Panc1 (cell line): Measurements from ENCODE around the gene TRIB2. TPM values are rescaled to one million over a fixed set of nuclear protein-coding genes. Genes with fewer than 3 reads are reported as not detected.

Source experiments
- ATAC-seq: fragments of 200-7000 bp; cut with Tn5 transposase; 2 replicates; pipeline ENCODE4 v1.9.1; 2020; ENCODE audit warnings: mild to moderate bottlenecking, moderate library complexity
- BruUV-seq: library from RNA; stranded (reverse); fragments of 400-500 nt; replicated peaks from 2 replicates; lab custom pipeline; 2021; lab: Mats Ljungman, UMichigan
- CTCF ChIA-PET: fragments of 300-600 bp; sonication (Branson Sonifier 250); formaldehyde crosslinking; loops from one replicate; lab custom pipeline; 2022; ENCODE audit warnings: antibody characterized with exemption; lab: Charles Lee
- POLR2A ChIA-PET: fragments of 300-600 bp; sonication (Branson Sonifier 250); formaldehyde crosslinking; loops from one replicate; lab custom pipeline; 2022; ENCODE audit warnings: antibody characterized with exemption; lab: Charles Lee
- DNase-seq: peaks from one replicate; pipeline ENCODE4 v3.0.0-alpha.2; 2010; ENCODE audit warnings: low read depth, low spot score
- H3K27ac ChIP-seq: 2 replicates; pipeline ENCODE4 v1.5.1; 2011; ENCODE audit warnings: mild to moderate bottlenecking, low read length, inconsistent platforms
- H3K27me3 ChIP-seq: fragments of 200-500 bp; sonication (Bioruptor generic); 2 replicates; pipeline ENCODE4 v1.6.0; 2014; ENCODE audit warnings: low read length, inconsistent platforms; ENCODE audit not compliant: control insufficient read depth, insufficient read depth
- H3K36me3 ChIP-seq: fragments of 200-500 bp; sonication (Bioruptor generic); 2 replicates; pipeline ENCODE4 v1.5.1; 2014; ENCODE audit warnings: inconsistent platforms, mild to moderate bottlenecking, low read length, moderate library complexity; ENCODE audit not compliant: control insufficient read depth, insufficient read depth
- H3K4me1 ChIP-seq: 2 replicates; pipeline ENCODE4 v1.5.1; 2011; ENCODE audit warnings: inconsistent platforms, mild to moderate bottlenecking, low read length, moderate library complexity; ENCODE audit not compliant: control insufficient read depth, insufficient read depth
- H3K4me3 ChIP-seq, 2 experiments: 2 replicates each; pipeline ENCODE4 v1.5.1; 2011 to 2012; ENCODE audit warnings: low read depth in 2 of 2, low read length in 2 of 2, mild to moderate bottlenecking in 2 of 2, inconsistent platforms in 1 of 2, moderate library complexity in 1 of 2
- H3K9me3 ChIP-seq: fragments of 200-500 bp; sonication (Bioruptor generic); 2 replicates; pipeline ENCODE4 v1.5.1; 2014; ENCODE audit warnings: low read depth, mild to moderate bottlenecking, inconsistent platforms, low read length, moderate library complexity; ENCODE audit not compliant: control insufficient read depth, insufficient read depth
- POLR2AphosphoS5 ChIP-seq: IDR thresholded peaks from 2 replicates; pipeline ENCODE4 v1.6.1; 2012; ENCODE audit warnings: mild to moderate bottlenecking, low read depth, low read length, moderate library complexity
- SIN3A ChIP-seq: IDR thresholded peaks from 2 replicates; pipeline ENCODE4 v1.6.1; 2012; ENCODE audit warnings: low read depth, mild to moderate bottlenecking, low read length, moderate library complexity, borderline replicate concordance; ENCODE audit not compliant: insufficient read depth
- TCF7L2 ChIP-seq: IDR thresholded peaks from 2 replicates; pipeline ENCODE4 v1.6.1; 2011; ENCODE audit warnings: mild to moderate bottlenecking, low read depth, low read length, inconsistent platforms
- in situ Hi-C: cut with HindIII; loops from 2 replicates; pipeline ENCODE4 v1.10.0; 2016; ENCODE audit warnings: low sequenced_read_pairs, low pct_unique_long_range_greater_than_20kb
- intact Hi-C: fragments of 100-400 bp; cut with micrococcal nuclease; formaldehyde crosslinking; loops from one replicate; pipeline ENCODE4 v1.10.0; 2022; ENCODE audit not compliant: unreplicated experiment
- total RNA-seq: library from RNA; stranded (reverse); gene quantifications from one replicate; pipeline ENCODE4 v1.2.1, GENCODE V29; 2021; ENCODE audit not compliant: unreplicated experiment
- TF ChIP-seq, protein P1 (sequence below): fragments of 450-650 bp; IDR thresholded peaks from 2 replicates; pipeline ENCODE4 v1.5.1; 2017; ENCODE audit warnings: mild to moderate bottlenecking
- TF ChIP-seq, protein P2 (sequence below), 2 experiments: IDR thresholded peaks; 2 replicates each; pipeline ENCODE4 v1.6.1; 2011 to 2012; ENCODE audit warnings: low read depth in 2 of 2, control low read depth in 1 of 2, low read length in 1 of 2, mild to moderate bottlenecking in 1 of 2, moderate library complexity in 1 of 2; ENCODE audit not compliant: insufficient read depth in 1 of 2

The TRIB2 gene
- total RNA-seq, 1 experiment from 2014 or later = 43.2 TPM

DNA sequence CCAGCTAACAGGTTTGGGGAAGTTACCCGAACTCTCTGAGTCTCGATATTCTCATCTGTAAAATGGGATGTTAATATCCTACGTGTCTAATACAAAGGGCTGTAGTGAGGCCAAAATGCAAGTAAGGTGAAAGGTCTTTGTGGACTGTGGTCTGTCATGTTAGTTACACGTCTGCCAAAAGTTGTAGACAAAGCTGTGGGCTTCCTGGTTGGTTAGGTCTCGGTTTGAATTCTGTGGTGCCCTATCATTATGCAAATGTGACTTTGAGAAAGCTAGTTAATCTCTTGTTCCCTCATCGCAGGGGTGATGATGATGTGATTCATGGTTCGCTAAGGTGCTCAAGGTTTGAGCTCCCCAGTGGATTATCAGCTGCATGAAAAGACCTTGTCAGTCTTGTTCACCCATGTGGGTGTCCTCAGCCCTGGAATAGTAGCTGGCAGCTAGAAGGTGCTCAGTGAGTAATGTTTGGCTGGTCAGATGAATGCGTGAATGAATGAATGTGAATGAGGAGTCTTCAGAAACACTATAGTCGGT is 23.1 kb downstream of the TRIB2 start:
- Histone ChIP-seq H3K4me1 (no peaks in the 10 kb centered on the region), H3K27me3 (no peaks in the 10 kb centered on the region), H3K36me3 (no peaks in the 10 kb centered on the region), H3K9me3 (no peaks in the 10 kb centered on the region), H3K27ac (no peak overlapping the region), H3K4me3 (no peak overlapping the region)
- in situ Hi-C loops (no loop called here), intact Hi-C loops (no loop called here)
- ATAC-seq (no peak), DNase-seq (no peak)
- BruUV-seq = no TSS peak
- TF ChIP-seq, protein P1, sequence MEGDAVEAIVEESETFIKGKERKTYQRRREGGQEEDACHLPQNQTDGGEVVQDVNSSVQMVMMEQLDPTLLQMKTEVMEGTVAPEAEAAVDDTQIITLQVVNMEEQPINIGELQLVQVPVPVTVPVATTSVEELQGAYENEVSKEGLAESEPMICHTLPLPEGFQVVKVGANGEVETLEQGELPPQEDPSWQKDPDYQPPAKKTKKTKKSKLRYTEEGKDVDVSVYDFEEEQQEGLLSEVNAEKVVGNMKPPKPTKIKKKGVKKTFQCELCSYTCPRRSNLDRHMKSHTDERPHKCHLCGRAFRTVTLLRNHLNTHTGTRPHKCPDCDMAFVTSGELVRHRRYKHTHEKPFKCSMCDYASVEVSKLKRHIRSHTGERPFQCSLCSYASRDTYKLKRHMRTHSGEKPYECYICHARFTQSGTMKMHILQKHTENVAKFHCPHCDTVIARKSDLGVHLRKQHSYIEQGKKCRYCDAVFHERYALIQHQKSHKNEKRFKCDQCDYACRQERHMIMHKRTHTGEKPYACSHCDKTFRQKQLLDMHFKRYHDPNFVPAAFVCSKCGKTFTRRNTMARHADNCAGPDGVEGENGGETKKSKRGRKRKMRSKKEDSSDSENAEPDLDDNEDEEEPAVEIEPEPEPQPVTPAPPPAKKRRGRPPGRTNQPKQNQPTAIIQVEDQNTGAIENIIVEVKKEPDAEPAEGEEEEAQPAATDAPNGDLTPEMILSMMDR = no peak
- TF ChIP-seq, protein P2, sequence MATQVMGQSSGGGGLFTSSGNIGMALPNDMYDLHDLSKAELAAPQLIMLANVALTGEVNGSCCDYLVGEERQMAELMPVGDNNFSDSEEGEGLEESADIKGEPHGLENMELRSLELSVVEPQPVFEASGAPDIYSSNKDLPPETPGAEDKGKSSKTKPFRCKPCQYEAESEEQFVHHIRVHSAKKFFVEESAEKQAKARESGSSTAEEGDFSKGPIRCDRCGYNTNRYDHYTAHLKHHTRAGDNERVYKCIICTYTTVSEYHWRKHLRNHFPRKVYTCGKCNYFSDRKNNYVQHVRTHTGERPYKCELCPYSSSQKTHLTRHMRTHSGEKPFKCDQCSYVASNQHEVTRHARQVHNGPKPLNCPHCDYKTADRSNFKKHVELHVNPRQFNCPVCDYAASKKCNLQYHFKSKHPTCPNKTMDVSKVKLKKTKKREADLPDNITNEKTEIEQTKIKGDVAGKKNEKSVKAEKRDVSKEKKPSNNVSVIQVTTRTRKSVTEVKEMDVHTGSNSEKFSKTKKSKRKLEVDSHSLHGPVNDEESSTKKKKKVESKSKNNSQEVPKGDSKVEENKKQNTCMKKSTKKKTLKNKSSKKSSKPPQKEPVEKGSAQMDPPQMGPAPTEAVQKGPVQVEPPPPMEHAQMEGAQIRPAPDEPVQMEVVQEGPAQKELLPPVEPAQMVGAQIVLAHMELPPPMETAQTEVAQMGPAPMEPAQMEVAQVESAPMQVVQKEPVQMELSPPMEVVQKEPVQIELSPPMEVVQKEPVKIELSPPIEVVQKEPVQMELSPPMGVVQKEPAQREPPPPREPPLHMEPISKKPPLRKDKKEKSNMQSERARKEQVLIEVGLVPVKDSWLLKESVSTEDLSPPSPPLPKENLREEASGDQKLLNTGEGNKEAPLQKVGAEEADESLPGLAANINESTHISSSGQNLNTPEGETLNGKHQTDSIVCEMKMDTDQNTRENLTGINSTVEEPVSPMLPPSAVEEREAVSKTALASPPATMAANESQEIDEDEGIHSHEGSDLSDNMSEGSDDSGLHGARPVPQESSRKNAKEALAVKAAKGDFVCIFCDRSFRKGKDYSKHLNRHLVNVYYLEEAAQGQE (IDR thresholded peaks at IDR 0.05; ENCODE audit: insufficient read depth in 1 of 2, low read depth in 2 of 2, low read length in 1 of 2) = no peak
- TF ChIP-seq POLR2AphosphoS5 = no peak
- TF ChIP-seq TCF7L2 = no peak
- no peak for TF ChIP-seq SIN3A
- POLR2A ChIA-PET = no interaction called here
- CTCF ChIA-PET = no interaction called here

DNA sequence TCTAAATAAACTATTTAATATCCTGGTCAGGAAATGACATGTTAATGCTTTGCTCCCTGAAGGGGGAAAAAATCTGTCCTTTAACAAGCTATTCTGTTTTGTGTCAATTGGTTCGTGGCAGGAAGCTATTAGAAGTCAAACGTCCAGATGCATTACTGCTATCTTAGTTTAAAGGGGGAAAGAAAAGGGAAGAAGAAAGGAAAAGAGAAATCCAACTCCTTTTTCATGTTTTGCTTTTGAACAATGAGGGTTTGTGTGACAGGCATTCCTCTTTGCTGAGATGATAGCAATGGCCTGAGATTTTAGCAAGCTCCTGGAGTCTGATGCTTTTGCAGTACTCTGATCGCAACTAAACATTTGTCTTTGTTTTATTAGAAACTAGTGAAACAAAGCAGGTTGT is 24.6 kb downstream of the TRIB2 start:
- no TSS peak for BruUV-seq
- no peaks in the 10 kb centered on the region for H3K36me3 ChIP-seq
- no peak for TF ChIP-seq SIN3A
- TF ChIP-seq, protein P1 = no peak
- no peak overlapping the region for H3K4me3 ChIP-seq
- no peaks in the 10 kb centered on the region for H3K9me3 ChIP-seq
- no peak for DNase-seq
- POLR2A ChIA-PET = no interaction called here
- in situ Hi-C loops (no loop called here), intact Hi-C loops (no loop called here)
- H3K27me3 ChIP-seq = no peaks in the 10 kb centered on the region
- H3K4me1 ChIP-seq = no peaks in the 10 kb centered on the region
- CTCF ChIA-PET = no interaction called here
- no peak for ATAC-seq
- H3K27ac ChIP-seq = no peak overlapping the region
